Natural killer cell treated with Interleukin-12 subunit alpha and Interleukin-12 subunit beta and Interleukin-15 and Interleukin-18, amount 100 ng/mL, for 72 hours (primary cell): ENCODE results near the gene TPSAB1. TPM values are rescaled to one million over a fixed set of nuclear protein-coding genes. Genes with fewer than 3 reads are reported as not detected.
"Not testable (repeated sequence)": the region's sequence is repeated elsewhere in the genome, so short reads cannot be mapped to it uniquely, and the experiment has no call there.

ENCODE experiments used
- ATAC-seq, 2 donors: fragments of 150-1000 bp; cut with Tn5 transposase in 1 of 2; sonication (Bioruptor Pico), chemical (Tn5 transposase) in 1 of 2; 2 replicates each; pipeline ENCODE4 v1.10.0; 2021
- DNase-seq: peaks from one replicate; pipeline ENCODE4 v3.0.0; 2022; ENCODE audit warnings: low spot score
- H3K27ac Mint-ChIP-seq, 2 donors: 1 replicate in 1 of 2; 2 replicates in 1 of 2; pipeline ENCODE4 v1.8.0; 2022; ENCODE audit warnings: mixed read lengths in 2 of 2, mild to moderate bottlenecking in 1 of 2, moderate library complexity in 1 of 2
- H3K27me3 Mint-ChIP-seq, 2 donors: 1 replicate in 1 of 2; 2 replicates in 1 of 2; pipeline ENCODE4 v1.8.0; 2022; ENCODE audit warnings: mixed read lengths in 2 of 2
- H3K36me3 Mint-ChIP-seq: one replicate; pipeline ENCODE4 v1.8.0; 2022; ENCODE audit warnings: mixed read lengths
- H3K4me1 Mint-ChIP-seq, 2 donors: 1 replicate in 1 of 2; 2 replicates in 1 of 2; pipeline ENCODE4 v1.8.0; 2022; ENCODE audit warnings: low read depth in 2 of 2, mixed read lengths in 2 of 2, mild to moderate bottlenecking in 1 of 2
- H3K4me3 Mint-ChIP-seq: one replicate; pipeline ENCODE4 v1.8.0; 2022; ENCODE audit warnings: mixed read lengths
- H3K9me3 Mint-ChIP-seq: 2 replicates; pipeline ENCODE4 v1.8.0; 2022; ENCODE audit warnings: mixed read lengths
- total RNA-seq, 2 donors: library from RNA; stranded (reverse); gene quantifications; one replicate each; pipeline ENCODE4 v1.2.3, GENCODE V29; 2022

The TPSAB1 gene
- total RNA-seq, 2 donors from 2014 or later = 6.6 TPM; not detected in 1

DNA sequence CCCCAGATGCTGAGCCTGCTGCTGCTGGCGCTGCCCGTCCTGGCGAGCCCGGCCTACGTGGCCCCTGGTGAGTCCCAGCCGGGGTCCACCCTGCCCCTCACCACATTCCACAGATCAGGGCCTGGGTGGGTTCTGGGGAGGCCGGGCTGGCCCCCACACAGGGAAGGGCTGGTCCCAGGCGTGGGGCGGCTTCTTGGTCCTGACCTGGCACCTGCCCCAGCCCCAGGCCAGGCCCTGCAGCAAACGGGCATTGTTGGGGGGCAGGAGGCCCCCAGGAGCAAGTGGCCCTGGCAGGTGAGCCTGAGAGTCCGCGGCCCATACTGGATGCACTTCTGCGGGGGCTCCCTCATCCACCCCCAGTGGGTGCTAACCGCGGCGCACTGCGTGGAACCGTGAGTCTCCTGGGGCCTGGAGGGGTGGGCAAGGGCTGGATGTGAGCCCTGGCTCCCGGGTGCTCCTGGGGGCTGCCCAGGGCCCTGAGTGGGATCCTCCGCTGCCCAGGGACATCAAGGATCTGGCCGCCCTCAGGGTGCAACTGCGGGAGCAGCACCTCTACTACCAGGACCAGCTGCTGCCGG lies 15.9 kb downstream of the TPSAB1 start:
- ATAC-seq = peak in 1 of 2 donors; percentile 8
- H3K4me3 Mint-ChIP-seq, H3K9me3 Mint-ChIP-seq, H3K36me3 Mint-ChIP-seq, H3K27ac Mint-ChIP-seq, H3K4me1 Mint-ChIP-seq, H3K27me3 Mint-ChIP-seq: not testable (repeated sequence)
- DNase-seq = peak; percentile 53

- Mint-ChIP-seq H3K4me1 (peaks cover 0 to 5% of the 10 kb centered on the region in 2 donors), H3K9me3 (no peaks in the 10 kb centered on the region), H3K36me3 (no peaks in the 10 kb centered on the region), H3K27me3 (peaks cover 0 to 11% of the 10 kb centered on the region in 2 donors), H3K4me3 (no peak overlapping the region), H3K27ac (no peak overlapping the region)
- ATAC-seq (no peak), DNase-seq (peak; percentile 57)
These were observed 16.4 kb downstream of the TPSAB1 start for GRCh38 chr16:1256874-1257322.

DNA sequence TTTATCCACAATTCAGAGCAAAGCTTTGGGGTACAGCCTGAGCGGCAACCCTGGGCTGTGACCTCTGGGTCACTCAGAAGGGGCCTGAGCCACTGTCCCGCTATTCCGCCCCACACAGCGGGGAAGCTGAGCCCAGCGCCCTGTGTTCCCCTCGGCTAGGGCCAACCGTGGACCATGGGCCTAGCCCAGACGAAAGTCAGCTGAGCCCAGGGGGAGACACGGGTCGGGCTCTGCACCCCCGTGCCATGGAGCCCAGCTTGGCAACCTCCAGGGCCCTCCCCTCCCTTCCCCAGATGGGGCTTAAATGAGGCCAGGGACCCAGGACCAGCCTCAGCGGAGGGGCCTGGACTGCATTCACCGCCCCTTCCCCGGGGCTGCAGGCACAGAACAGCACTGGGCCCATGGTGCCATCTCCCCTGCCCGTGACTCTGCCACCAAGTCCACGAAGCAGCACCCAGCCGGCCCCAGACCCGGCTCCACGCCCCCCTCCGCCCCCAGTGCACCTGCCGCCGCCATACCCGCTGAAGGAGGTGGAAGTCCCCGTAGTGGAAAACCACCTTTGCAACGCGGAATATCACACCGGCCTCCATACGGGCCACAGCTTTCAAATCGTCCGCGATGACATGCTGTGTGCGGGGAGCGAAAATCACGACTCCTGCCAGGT lies 17.2 kb downstream of the TPSAB1 start:
- H3K9me3 Mint-ChIP-seq = no peaks in the 10 kb centered on the region
- H3K27me3 Mint-ChIP-seq = peaks cover 0 to 13% of the 10 kb centered on the region in 2 donors
- H3K27ac Mint-ChIP-seq = no peak overlapping the region
- no peaks in the 10 kb centered on the region for H3K36me3 Mint-ChIP-seq
- ATAC-seq (no peak), DNase-seq (peak; percentile 55)
- no peak overlapping the region for H3K4me3 Mint-ChIP-seq
- H3K4me1 Mint-ChIP-seq = peaks cover 0 to 5% of the 10 kb centered on the region in 2 donors

- Mint-ChIP-seq H3K27ac (no peak overlapping the region), H3K27me3 (peaks cover 0 to 13% of the 10 kb centered on the region in 2 donors), H3K4me3 (no peak overlapping the region), H3K9me3 (no peaks in the 10 kb centered on the region), H3K36me3 (no peaks in the 10 kb centered on the region), H3K4me1 (peaks cover 0 to 5% of the 10 kb centered on the region in 2 donors)
- ATAC-seq (no peak), DNase-seq (peak; percentile 48)
These were observed 17.7 kb downstream of the TPSAB1 start for GRCh38 chr16:1258225-1258600.

GRCh38 chr16:1258906-1259759 lies 18.6 kb downstream of the TPSAB1 start:
- peak overlapping the region; percentile 60 for H3K4me3 Mint-ChIP-seq
- DNase-seq (peak; percentile 58), ATAC-seq (no peak)
- H3K27ac Mint-ChIP-seq = no peak overlapping the region
- H3K4me1 Mint-ChIP-seq = peaks cover 0 to 5% of the 10 kb centered on the region in 2 donors
- H3K9me3 Mint-ChIP-seq = peaks cover under 1% of the 10 kb centered on the region
- peaks cover 0 to 13% of the 10 kb centered on the region in 2 donors for H3K27me3 Mint-ChIP-seq
- no peaks in the 10 kb centered on the region for H3K36me3 Mint-ChIP-seq

GRCh38 chr16:1259760-1260068 lies 19.2 kb downstream of the TPSAB1 start:
- peaks cover 0 to 13% of the 10 kb centered on the region in 2 donors for H3K27me3 Mint-ChIP-seq
- no peak for ATAC-seq
- no peak overlapping the region for H3K27ac Mint-ChIP-seq
- H3K4me1 Mint-ChIP-seq = peaks cover 5 to 6% of the 10 kb centered on the region in 2 donors
- peaks cover 6% of the 10 kb centered on the region for H3K9me3 Mint-ChIP-seq
- no peaks in the 10 kb centered on the region for H3K36me3 Mint-ChIP-seq
- no peak overlapping the region for H3K4me3 Mint-ChIP-seq
- DNase-seq = peak; percentile 44

- DNase-seq = peak; percentile 59
- peaks cover 0 to 13% of the 10 kb centered on the region in 2 donors for H3K27me3 Mint-ChIP-seq
- no peak for ATAC-seq
- H3K4me1 Mint-ChIP-seq = peaks cover 5 to 6% of the 10 kb centered on the region in 2 donors
- H3K4me3 Mint-ChIP-seq = no peak overlapping the region
- no peaks in the 10 kb centered on the region for H3K36me3 Mint-ChIP-seq
- peaks cover 8% of the 10 kb centered on the region for H3K9me3 Mint-ChIP-seq
- H3K27ac Mint-ChIP-seq = no peak overlapping the region
These were observed 19.7 kb downstream of the TPSAB1 start for GRCh38 chr16:1260101-1260680.

DNA sequence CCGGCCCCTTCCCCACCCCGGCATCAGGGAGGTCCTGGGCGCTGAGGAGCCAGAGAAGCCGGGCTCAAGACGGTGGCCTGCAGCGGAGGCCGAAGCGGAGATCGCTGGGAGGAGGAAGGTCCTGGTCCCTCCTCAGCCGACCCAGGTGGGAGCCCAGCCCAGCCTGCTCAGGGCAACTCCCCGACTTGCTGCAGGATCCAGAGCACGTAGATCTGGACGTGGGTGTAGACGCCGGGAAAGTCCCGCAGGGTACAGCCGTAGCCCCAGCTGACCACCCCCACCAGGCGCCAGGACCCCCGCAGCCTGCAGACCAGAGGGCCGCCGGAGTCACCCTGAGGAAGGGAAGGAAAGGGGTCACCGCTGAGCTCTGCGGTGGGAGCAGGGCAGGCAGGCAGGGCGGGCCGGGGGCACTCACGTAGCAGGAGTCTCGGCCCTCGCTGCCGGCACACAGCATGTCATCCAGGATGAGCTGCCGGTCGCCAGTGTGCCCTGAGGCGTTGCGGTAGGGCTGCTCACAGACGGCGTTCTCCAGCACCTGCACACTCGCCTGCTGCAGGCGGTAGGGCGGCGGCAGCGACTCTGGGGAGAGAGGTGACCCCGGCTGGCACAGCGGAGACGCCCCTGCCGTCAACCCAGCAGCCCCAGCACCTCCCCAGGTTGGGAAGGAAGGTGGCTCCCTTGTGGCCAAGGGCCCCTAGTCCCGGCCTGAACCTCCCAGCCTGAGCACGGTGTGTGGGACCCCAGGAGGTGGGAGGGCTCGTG lies 20.8 kb downstream of the TPSAB1 start:
- no peak overlapping the region for H3K27ac Mint-ChIP-seq
- DNase-seq (peak; percentile 55), ATAC-seq (no peak)
- H3K9me3 Mint-ChIP-seq = peaks cover 8% of the 10 kb centered on the region
- peaks cover 0 to 13% of the 10 kb centered on the region in 2 donors for H3K27me3 Mint-ChIP-seq
- no peak overlapping the region for H3K4me3 Mint-ChIP-seq
- H3K36me3 Mint-ChIP-seq = no peaks in the 10 kb centered on the region
- H3K4me1 Mint-ChIP-seq = peaks cover 5 to 6% of the 10 kb centered on the region in 2 donors

DNA sequence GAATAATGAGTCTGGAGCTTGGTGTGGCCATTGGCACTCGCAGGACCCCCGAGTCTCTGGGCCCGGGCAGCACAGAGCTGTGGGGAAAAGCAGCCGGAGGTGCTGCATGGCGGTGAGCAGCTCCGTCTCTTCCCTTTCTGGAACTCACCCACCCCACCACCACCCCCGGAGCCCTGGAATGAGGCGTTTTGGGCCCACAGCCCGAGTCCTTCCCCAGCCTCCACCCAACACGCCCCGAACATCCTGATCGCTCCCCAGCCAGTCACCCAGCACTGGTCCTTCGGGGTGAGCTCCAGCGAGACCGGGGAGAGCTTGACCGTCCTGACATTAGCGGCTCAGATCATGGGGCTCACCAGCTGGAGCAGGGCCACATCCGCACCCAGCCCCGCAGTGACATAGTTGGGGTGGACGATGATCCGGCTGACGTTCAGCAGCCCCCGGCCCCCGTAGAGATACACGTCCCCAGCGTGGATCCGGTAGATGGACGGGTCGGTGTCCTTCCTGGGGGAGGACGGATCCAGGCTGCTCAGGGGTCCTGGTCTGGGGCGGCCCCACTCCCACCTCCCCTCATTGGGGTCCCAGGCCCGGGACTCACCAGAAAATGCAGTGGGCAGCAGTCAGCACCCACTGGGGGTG lies 21.8 kb downstream of the TPSAB1 start:
- ATAC-seq = no peak
- Mint-ChIP-seq H3K4me1 (peaks cover 5 to 6% of the 10 kb centered on the region in 2 donors), H3K27ac (no peak overlapping the region), H3K36me3 (no peaks in the 10 kb centered on the region), H3K9me3 (peaks cover 8% of the 10 kb centered on the region), H3K4me3 (no peak overlapping the region), H3K27me3 (peaks cover 0 to 13% of the 10 kb centered on the region in 2 donors)
- peak; percentile 57 for DNase-seq

DNA sequence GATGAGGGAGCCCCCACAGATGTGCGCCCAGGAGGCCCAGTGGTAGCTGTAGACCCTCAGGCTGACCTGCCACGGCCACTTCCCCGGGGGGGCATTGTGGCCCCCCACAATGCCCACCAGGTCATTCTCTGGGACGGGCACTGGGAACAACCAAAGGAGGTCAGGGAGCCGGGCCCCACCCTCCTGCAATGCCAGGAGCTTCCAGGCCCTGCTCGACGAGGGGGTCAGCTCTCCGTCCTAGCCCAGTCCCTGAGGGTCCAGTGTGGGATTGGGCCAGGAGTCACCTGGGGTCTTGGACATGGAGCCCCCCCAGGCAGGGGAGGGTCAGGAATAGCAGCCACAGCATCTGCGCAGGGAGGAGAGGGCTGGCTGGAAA lies 22.3 kb downstream of the TPSAB1 start:
- Mint-ChIP-seq H3K9me3 (peaks cover 8% of the 10 kb centered on the region), H3K27ac (no peak overlapping the region), H3K36me3 (no peaks in the 10 kb centered on the region), H3K4me1 (peaks cover 5 to 6% of the 10 kb centered on the region in 2 donors), H3K4me3 (no peak overlapping the region), H3K27me3 (peaks cover 0 to 13% of the 10 kb centered on the region in 2 donors)
- ATAC-seq = no peak
- DNase-seq = no peak

GRCh38 chr16:1263591-1264344 lies 23.3 kb downstream of the TPSAB1 start:
- peak; percentile 60 for DNase-seq
- ATAC-seq = no peak
- H3K27ac Mint-ChIP-seq = no peak overlapping the region
- peaks cover 0 to 12% of the 10 kb centered on the region in 2 donors for H3K27me3 Mint-ChIP-seq
- peaks cover 8% of the 10 kb centered on the region for H3K9me3 Mint-ChIP-seq
- H3K4me3 Mint-ChIP-seq = no peak overlapping the region
- H3K36me3 Mint-ChIP-seq = no peaks in the 10 kb centered on the region
- H3K4me1 Mint-ChIP-seq = peaks cover 5 to 6% of the 10 kb centered on the region in 2 donors

DNA sequence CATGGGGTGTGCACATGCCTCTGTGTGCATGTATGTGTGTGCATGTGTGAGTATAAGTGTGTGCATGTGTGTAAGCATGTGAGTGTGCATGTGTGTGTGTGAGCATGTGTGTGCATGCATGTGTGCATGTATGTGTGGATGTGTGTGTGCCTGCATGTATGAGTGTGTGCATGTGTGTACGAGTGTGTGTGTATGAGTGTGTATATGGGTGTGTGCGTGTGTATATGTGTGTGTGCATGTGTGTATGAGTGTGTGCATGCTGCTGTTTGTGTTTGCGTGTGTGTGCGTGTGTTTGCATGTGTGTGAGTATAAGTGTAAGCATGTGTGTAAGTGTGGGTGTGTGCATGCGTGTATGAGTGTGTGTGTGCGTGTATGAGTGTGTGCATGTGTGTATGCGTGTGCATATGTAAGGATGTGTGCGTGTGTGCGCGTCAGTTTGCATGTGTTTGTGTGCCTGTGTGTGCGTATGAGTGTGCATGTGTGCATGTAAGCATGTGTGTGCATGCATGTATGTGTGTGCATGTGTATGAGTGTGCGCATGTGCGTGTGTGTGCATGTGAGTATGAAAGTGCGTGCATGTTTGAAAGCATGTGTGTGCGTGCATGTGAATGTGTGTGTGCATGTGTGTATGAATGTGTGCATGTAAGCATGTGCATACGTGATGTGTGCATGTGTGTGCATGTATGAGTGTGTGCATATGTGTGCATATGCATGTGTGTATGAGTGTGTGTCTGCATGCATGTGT lies 24.0 kb downstream of the TPSAB1 start:
- no peak for DNase-seq
- Mint-ChIP-seq H3K4me3 (no peak overlapping the region), H3K9me3 (peaks cover 8% of the 10 kb centered on the region), H3K4me1 (peaks cover 0 to 6% of the 10 kb centered on the region in 2 donors), H3K27me3 (peaks cover 0 to 8% of the 10 kb centered on the region in 2 donors), H3K36me3 (no peaks in the 10 kb centered on the region), H3K27ac (no peak overlapping the region)
- ATAC-seq = no peak
